ENCODE measurements around the gene UNKL.

DNA sequence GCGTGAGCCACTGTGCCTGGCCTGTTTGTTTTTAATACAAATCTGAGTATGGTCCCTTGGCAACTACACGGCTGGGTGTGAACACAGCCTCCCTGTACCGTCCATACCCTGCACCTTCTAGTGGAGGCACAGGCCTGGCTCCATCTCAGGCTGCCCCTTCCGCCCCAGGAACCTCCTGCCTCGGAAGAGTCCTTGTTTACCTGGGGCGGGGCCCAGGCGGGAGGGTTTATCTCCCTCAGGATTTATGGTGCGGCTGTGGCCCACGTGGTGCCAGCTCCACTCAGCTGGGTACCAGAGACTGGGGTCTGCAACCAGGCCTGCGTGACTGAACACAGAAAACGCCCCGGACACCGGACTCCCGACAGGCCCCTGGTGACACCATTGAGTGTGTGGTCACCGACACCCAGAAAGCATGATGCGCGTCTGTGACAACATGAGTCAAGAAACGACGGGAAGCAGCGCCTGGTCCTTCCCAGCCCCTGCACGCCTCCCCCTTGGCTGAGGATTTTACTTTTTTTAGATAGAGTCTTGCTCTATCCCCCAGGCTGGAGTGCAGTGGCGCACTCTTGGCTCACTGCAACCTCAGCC, 19.0 kb downstream of the UNKL start:
- TF ChIP-seq BCL6B (tag by site-specific recombination; IDR thresholded peaks at IDR 0.05) = no peak
- TF ChIP-seq, protein P1, sequence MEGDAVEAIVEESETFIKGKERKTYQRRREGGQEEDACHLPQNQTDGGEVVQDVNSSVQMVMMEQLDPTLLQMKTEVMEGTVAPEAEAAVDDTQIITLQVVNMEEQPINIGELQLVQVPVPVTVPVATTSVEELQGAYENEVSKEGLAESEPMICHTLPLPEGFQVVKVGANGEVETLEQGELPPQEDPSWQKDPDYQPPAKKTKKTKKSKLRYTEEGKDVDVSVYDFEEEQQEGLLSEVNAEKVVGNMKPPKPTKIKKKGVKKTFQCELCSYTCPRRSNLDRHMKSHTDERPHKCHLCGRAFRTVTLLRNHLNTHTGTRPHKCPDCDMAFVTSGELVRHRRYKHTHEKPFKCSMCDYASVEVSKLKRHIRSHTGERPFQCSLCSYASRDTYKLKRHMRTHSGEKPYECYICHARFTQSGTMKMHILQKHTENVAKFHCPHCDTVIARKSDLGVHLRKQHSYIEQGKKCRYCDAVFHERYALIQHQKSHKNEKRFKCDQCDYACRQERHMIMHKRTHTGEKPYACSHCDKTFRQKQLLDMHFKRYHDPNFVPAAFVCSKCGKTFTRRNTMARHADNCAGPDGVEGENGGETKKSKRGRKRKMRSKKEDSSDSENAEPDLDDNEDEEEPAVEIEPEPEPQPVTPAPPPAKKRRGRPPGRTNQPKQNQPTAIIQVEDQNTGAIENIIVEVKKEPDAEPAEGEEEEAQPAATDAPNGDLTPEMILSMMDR (tag by site-specific recombination; IDR thresholded peaks at IDR 0.05) = no peak
- TF ChIP-seq ZNF239 (tag by site-specific recombination; IDR thresholded peaks at IDR 0.05) = no peak
- no peak for TF ChIP-seq GLI4 (tag by site-specific recombination; IDR thresholded peaks at IDR 0.05)
